ENCODE results near the gene NRIP1.

Gene NRIP1

GRCh38 chr21:15098181-15098580, 33.4 kb upstream of the NRIP1 start:
- H3K36me3 Mint-ChIP-seq (ENCODE audit: low read depth), result no peaks in the 10 kb centered on the region
- no peaks in the 10 kb centered on the region for H3K27me3 Mint-ChIP-seq (ENCODE audit: low read depth)
- peak overlapping the region in 2 of 3 experiments; percentile 8 to 18 for H3K27ac Mint-ChIP-seq
- H3K9me3 Mint-ChIP-seq, result no peaks in the 10 kb centered on the region
- peaks cover 24% of the 10 kb centered on the region for H3K4me1 Mint-ChIP-seq
- H3K4me3 Mint-ChIP-seq, result no peak overlapping the region
- no peak for TF ChIP-seq CTCF (IDR thresholded peaks at IDR 0.05; ENCODE audit: unreplicated experiment in 3 of 3)

- Mint-ChIP-seq H3K27ac (no peak overlapping the region), H3K4me1 (peaks cover 24% of the 10 kb centered on the region), H3K27me3 (ENCODE audit: low read depth) (no peaks in the 10 kb centered on the region), H3K9me3 (no peaks in the 10 kb centered on the region), H3K4me3 (no peak overlapping the region), H3K36me3 (ENCODE audit: low read depth) (no peaks in the 10 kb centered on the region)
- TF ChIP-seq CTCF (IDR thresholded peaks at IDR 0.05; ENCODE audit: unreplicated experiment in 3 of 3), result no peak
Observed at GRCh38 chr21:15097580-15097979, 32.8 kb upstream of the NRIP1 start.

- Mint-ChIP-seq H3K36me3 (ENCODE audit: low read depth) (no peaks in the 10 kb centered on the region), H3K4me1 (peaks cover 24% of the 10 kb centered on the region), H3K9me3 (no peaks in the 10 kb centered on the region), H3K27ac (peak overlapping the region; percentile 21 to 90 (median 58)), H3K4me3 (no peak overlapping the region), H3K27me3 (ENCODE audit: low read depth) (no peaks in the 10 kb centered on the region)
- no peak for TF ChIP-seq CTCF (IDR thresholded peaks at IDR 0.05; ENCODE audit: unreplicated experiment in 3 of 3)
Observed at GRCh38 chr21:15096146-15096545, 31.3 kb upstream of the NRIP1 start.

- TF ChIP-seq CTCF (IDR thresholded peaks at IDR 0.05; ENCODE audit: unreplicated experiment in 3 of 3), result no peak
- Mint-ChIP-seq H3K27me3 (ENCODE audit: low read depth) (no peaks in the 10 kb centered on the region), H3K27ac (peak overlapping the region; percentile 21 to 90 (median 58)), H3K9me3 (no peaks in the 10 kb centered on the region), H3K36me3 (ENCODE audit: low read depth) (no peaks in the 10 kb centered on the region), H3K4me1 (peaks cover 24% of the 10 kb centered on the region), H3K4me3 (no peak overlapping the region)
Observed at GRCh38 chr21:15095326-15095725, 30.5 kb upstream of the NRIP1 start.

GRCh38 chr21:15094706-15095105, 29.9 kb upstream of the NRIP1 start:
- no peaks in the 10 kb centered on the region for H3K9me3 Mint-ChIP-seq
- H3K4me1 Mint-ChIP-seq, result peaks cover 24% of the 10 kb centered on the region
- TF ChIP-seq CTCF (IDR thresholded peaks at IDR 0.05; ENCODE audit: unreplicated experiment in 3 of 3), result no peak
- H3K4me3 Mint-ChIP-seq, result no peak overlapping the region
- no peaks in the 10 kb centered on the region for H3K27me3 Mint-ChIP-seq (ENCODE audit: low read depth)
- no peaks in the 10 kb centered on the region for H3K36me3 Mint-ChIP-seq (ENCODE audit: low read depth)
- peak overlapping the region; percentile 47 to 90 (median 58) for H3K27ac Mint-ChIP-seq

GRCh38 chr21:15093216-15093615, 28.4 kb upstream of the NRIP1 start:
- no peak for TF ChIP-seq CTCF (IDR thresholded peaks at IDR 0.05; ENCODE audit: unreplicated experiment in 3 of 3)
- Mint-ChIP-seq H3K9me3 (no peaks in the 10 kb centered on the region), H3K27ac (no peak overlapping the region), H3K4me1 (peaks cover 15% of the 10 kb centered on the region), H3K27me3 (ENCODE audit: low read depth) (no peaks in the 10 kb centered on the region), H3K4me3 (no peak overlapping the region), H3K36me3 (ENCODE audit: low read depth) (no peaks in the 10 kb centered on the region)
